Measurements from ENCODE around the gene SMARCB1. TPM values are rescaled to one million over a fixed set of nuclear protein-coding genes. Genes with fewer than 3 reads are reported as not detected.

Gene SMARCB1
- total and polyA plus RNA-seq, 4 donors, result 39.2 to 69.6 (median 47.8) TPM

DNA sequence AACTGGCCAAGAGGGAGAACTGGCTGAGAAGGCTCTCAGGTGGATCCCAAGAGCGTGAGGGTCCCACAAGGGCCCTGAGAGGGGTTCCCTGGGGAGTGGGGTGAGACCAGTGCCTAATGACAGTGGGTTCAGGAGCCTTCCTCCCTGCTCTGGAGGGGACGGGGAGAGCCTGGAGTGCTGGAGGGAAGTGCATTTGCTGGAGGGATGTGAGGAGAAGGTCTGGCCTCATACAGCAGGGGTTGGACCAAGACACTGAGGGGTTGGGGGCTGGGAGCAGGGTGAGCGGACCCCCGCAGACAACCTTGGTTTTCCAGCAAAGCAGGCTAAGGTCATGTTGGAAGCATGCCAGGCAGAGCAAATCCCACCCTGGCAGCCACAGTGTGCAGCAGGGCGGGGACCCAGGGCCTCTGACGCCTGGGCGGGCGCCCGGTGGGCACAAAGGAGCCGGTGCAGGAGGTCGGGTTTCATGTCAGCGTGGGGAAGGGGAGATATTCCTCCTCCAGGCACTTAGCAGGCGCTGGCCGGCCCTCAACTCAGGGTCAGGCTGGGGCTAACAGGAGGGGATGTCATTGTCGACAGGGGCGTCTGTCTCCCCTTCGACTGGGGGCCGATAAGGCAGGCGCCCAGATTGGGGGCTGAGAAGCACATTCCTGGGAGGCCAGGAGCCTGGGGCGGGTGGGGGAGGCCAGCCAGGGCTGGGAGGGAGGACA, 55.1 kb downstream of the SMARCB1 start:
- Histone ChIP-seq H3K9ac (ENCODE audit: insufficient read depth in 1 of 2, low read length in 2 of 2) (no peak overlapping the region), H3K36me3 (ENCODE audit: control insufficient read depth in 4 of 4, insufficient read depth in 4 of 4, low read length in 4 of 4) (no peaks in the 10 kb centered on the region), H3K4me3 (no peak overlapping the region), H3K4me1 (ENCODE audit: control insufficient read depth in 5 of 5, insufficient read depth in 5 of 5, low read length in 5 of 5) (peaks cover 5 to 26% (median 15%) of the 10 kb centered on the region in 5 donors), H3K27me3 (ENCODE audit: control insufficient read depth in 3 of 3, insufficient read depth in 3 of 3, low read length in 2 of 3) (no peaks in the 10 kb centered on the region), H3K27ac (ENCODE audit: low read depth in 1 of 2, low read length in 1 of 2) (no peak overlapping the region), H3K9me3 (ENCODE audit: control insufficient read depth in 4 of 4, insufficient read depth in 3 of 4, low read length in 3 of 4) (no peaks in the 10 kb centered on the region)
- ATAC-seq (ENCODE audit: insufficient read depth, low FRiP score), result no peak
- TF ChIP-seq CTCF (IDR thresholded peaks at IDR 0.05; ENCODE audit: control extremely low read depth, extremely low read depth), result no peak
- peak in 2 of 3 donors; percentile 40 to 56 for DNase-seq
- 80% methylated on average over 20 of the region's 20 CpGs for WGBS, 2 donors

DNA sequence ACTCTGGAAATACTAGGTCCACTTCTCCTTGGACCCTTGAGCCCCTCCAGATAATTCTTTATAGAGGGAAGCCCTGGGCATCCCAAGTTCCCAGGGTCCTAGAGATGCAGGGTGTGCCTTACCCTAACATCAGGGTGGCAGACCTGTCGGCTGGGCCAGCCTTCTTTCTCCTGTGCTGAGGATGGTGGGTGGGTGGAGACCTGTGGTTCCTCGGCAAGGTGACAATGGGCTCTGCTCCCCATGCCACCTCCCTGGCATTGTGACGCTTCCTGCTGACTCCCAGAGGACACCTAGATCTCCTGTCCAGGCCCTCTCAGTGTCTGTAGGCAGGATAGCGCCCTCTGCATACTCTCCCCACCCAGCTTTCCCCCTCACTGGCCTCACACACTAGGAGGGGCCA, 55.8 kb downstream of the SMARCB1 start:
- H3K27ac ChIP-seq (ENCODE audit: low read depth in 1 of 2, low read length in 1 of 2), result no peak overlapping the region
- DNase-seq, result no peak
- H3K9ac ChIP-seq (ENCODE audit: insufficient read depth in 1 of 2, low read length in 2 of 2), result no peak overlapping the region
- H3K36me3 ChIP-seq (ENCODE audit: control insufficient read depth in 4 of 4, insufficient read depth in 4 of 4, low read length in 4 of 4), result no peaks in the 10 kb centered on the region
- no peak overlapping the region for H3K4me3 ChIP-seq
- H3K27me3 ChIP-seq (ENCODE audit: control insufficient read depth in 3 of 3, insufficient read depth in 3 of 3, low read length in 2 of 3), result no peaks in the 10 kb centered on the region
- no peak for ATAC-seq (ENCODE audit: insufficient read depth, low FRiP score)
- no peak for TF ChIP-seq CTCF (IDR thresholded peaks at IDR 0.05; ENCODE audit: control extremely low read depth, extremely low read depth)
- no peaks in the 10 kb centered on the region for H3K9me3 ChIP-seq (ENCODE audit: control insufficient read depth in 4 of 4, insufficient read depth in 3 of 4, low read length in 3 of 4)
- peaks cover 9 to 31% (median 17%) of the 10 kb centered on the region in 5 donors for H3K4me1 ChIP-seq (ENCODE audit: control insufficient read depth in 5 of 5, insufficient read depth in 5 of 5, low read length in 5 of 5)
- 87 to 91% methylated on average over 4 of the region's 4 CpGs for WGBS, 2 donors

- TF ChIP-seq CTCF (IDR thresholded peaks at IDR 0.05; ENCODE audit: control extremely low read depth, extremely low read depth), result no peak
- H3K9me3 ChIP-seq (ENCODE audit: control insufficient read depth in 4 of 4, insufficient read depth in 3 of 4, low read length in 3 of 4), result no peaks in the 10 kb centered on the region
- WGBS, 2 donors, result 73 to 80% methylated on average over 8 of the region's 8 CpGs
- no peaks in the 10 kb centered on the region for H3K36me3 ChIP-seq (ENCODE audit: control insufficient read depth in 4 of 4, insufficient read depth in 4 of 4, low read length in 4 of 4)
- no peak overlapping the region for H3K4me3 ChIP-seq
- H3K9ac ChIP-seq (ENCODE audit: insufficient read depth in 1 of 2, low read length in 2 of 2), result no peak overlapping the region
- no peak for ATAC-seq (ENCODE audit: insufficient read depth, low FRiP score)
- H3K27ac ChIP-seq (ENCODE audit: low read depth in 1 of 2, low read length in 1 of 2), result no peak overlapping the region
- DNase-seq, result no peak
- no peaks in the 10 kb centered on the region for H3K27me3 ChIP-seq (ENCODE audit: control insufficient read depth in 3 of 3, insufficient read depth in 3 of 3, low read length in 2 of 3)
- H3K4me1 ChIP-seq (ENCODE audit: control insufficient read depth in 5 of 5, insufficient read depth in 5 of 5, low read length in 5 of 5), result peaks cover 7 to 25% (median 13%) of the 10 kb centered on the region in 5 donors
These were observed 58.0 kb downstream of the SMARCB1 start for GRCh38 chr22:23844739-23845202.

Data from lung (tissue), 12 donors.